ENCODE data around the gene KMT5C. TPM values are rescaled to one million over a fixed set of nuclear protein-coding genes. Genes with fewer than 3 reads are reported as not detected.

KMT5C gene
- polyA plus RNA-seq, 3 donors: 0.89 to 26.9 (median 1.5) TPM

DNA sequence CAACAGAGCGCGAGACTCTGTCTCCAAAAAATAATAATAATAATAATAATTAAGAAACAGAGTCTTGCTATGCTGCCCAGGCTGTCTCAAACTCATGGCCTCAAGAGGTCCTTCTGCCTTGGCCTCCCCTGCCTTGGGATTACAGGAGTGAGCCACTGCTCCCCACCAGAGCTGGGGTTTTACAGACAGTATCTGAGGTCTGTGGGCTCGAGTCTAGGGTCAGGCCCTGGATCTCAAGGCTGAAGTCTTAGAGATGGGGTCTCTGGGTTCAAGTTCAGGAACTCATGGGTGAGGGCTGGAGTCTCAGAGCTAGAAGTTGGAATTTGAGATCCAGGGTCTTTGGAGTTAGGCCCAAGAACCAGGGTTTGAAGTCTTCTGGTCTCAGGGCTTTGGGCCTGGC, 27.1 kb downstream of the KMT5C start:
- 80% methylated on average over 1 of the region's 3 CpGs for WGBS (ENCODE audit: insufficient coverage)
- no peaks in the 10 kb centered on the region for H3K36me3 ChIP-seq (replicated peaks in 1 of 2; ENCODE audit: control insufficient read depth in 1 of 2, insufficient read depth in 2 of 2, low read length in 2 of 2)
- H3K4me3 ChIP-seq (replicated peaks in 1 of 3; ENCODE audit: low read depth in 2 of 3, low read length in 3 of 3): no peak overlapping the region
- peaks cover 4 to 6% of the 10 kb centered on the region in 2 donors for H3K4me1 ChIP-seq (ENCODE audit: control insufficient read depth in 1 of 2, insufficient read depth in 2 of 2, low read length in 2 of 2)
- H3K79me2 ChIP-seq (ENCODE audit: insufficient read depth, low read length): no peaks in the 10 kb centered on the region
- peaks cover 28 to 38% of the 10 kb centered on the region in 2 donors for H3K27me3 ChIP-seq (ENCODE audit: control insufficient read depth in 2 of 2, insufficient read depth in 2 of 2, low read length in 2 of 2)
- no peak overlapping the region for H3K27ac Mint-ChIP-seq
- H3K9ac ChIP-seq (ENCODE audit: insufficient read depth, low read length, poor library complexity, severe bottlenecking): no peak overlapping the region
- intact Hi-C loops (cut with micrococcal nuclease): no loop called here
- no peak overlapping the region for H3K4me3 Mint-ChIP-seq
- DNase-seq: no peak
- H3K9me3 ChIP-seq (replicated peaks in 1 of 2; ENCODE audit: control insufficient read depth in 1 of 2, insufficient read depth in 1 of 2, low read length in 2 of 2): peaks cover 2 to 5% of the 10 kb centered on the region in 2 donors
- H3K4me1 Mint-ChIP-seq: peaks cover 5% of the 10 kb centered on the region
- no peak overlapping the region for H2AFZ ChIP-seq (ENCODE audit: insufficient read depth, low read depth, low read length, poor library complexity, severe bottlenecking)
- H3K36me3 Mint-ChIP-seq: peaks cover 0 to 4% of the 10 kb centered on the region in 2 donors
- H3K27ac ChIP-seq (ENCODE audit: low read depth in 1 of 2, low read length in 2 of 2): no peak overlapping the region
- TF ChIP-seq, protein P1, sequence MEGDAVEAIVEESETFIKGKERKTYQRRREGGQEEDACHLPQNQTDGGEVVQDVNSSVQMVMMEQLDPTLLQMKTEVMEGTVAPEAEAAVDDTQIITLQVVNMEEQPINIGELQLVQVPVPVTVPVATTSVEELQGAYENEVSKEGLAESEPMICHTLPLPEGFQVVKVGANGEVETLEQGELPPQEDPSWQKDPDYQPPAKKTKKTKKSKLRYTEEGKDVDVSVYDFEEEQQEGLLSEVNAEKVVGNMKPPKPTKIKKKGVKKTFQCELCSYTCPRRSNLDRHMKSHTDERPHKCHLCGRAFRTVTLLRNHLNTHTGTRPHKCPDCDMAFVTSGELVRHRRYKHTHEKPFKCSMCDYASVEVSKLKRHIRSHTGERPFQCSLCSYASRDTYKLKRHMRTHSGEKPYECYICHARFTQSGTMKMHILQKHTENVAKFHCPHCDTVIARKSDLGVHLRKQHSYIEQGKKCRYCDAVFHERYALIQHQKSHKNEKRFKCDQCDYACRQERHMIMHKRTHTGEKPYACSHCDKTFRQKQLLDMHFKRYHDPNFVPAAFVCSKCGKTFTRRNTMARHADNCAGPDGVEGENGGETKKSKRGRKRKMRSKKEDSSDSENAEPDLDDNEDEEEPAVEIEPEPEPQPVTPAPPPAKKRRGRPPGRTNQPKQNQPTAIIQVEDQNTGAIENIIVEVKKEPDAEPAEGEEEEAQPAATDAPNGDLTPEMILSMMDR (IDR thresholded peaks at IDR 0.05): no peak
- H3K27me3 Mint-ChIP-seq (ENCODE audit: low read depth in 3 of 3): peaks cover 32 to 53% (median 46%) of the 10 kb centered on the region in 3 donors
- H3K4me2 ChIP-seq (replicated peaks; ENCODE audit: extremely low read depth, low read length, poor library complexity, severe bottlenecking): no peak overlapping the region
- no peaks in the 10 kb centered on the region for H4K20me1 ChIP-seq (ENCODE audit: insufficient read depth, low read length)
- peaks cover 0 to 23% (median 6%) of the 10 kb centered on the region in 7 donors for H3K9me3 Mint-ChIP-seq

- no peak for DNase-seq
- Mint-ChIP-seq H3K27me3 (ENCODE audit: low read depth in 3 of 3) (peaks cover 44 to 65% (median 58%) of the 10 kb centered on the region in 3 donors), H3K36me3 (peaks cover 0 to 4% of the 10 kb centered on the region in 2 donors), H3K4me3 (peak overlapping the region in 1 of 2 donors; percentile 75), H3K4me1 (peaks cover 5% of the 10 kb centered on the region), H3K27ac (no peak overlapping the region), H3K9me3 (peaks cover 0 to 24% (median 6%) of the 10 kb centered on the region in 7 donors)
- Histone ChIP-seq H3K27ac (ENCODE audit: low read depth in 1 of 2, low read length in 2 of 2) (no peak overlapping the region), H2AFZ (ENCODE audit: insufficient read depth, low read depth, low read length, poor library complexity, severe bottlenecking) (no peak overlapping the region), H4K20me1 (ENCODE audit: insufficient read depth, low read length) (no peaks in the 10 kb centered on the region), H3K4me3 (replicated peaks in 1 of 3; ENCODE audit: low read depth in 2 of 3, low read length in 3 of 3) (no peak overlapping the region), H3K36me3 (replicated peaks in 1 of 2; ENCODE audit: control insufficient read depth in 1 of 2, insufficient read depth in 2 of 2, low read length in 2 of 2) (no peaks in the 10 kb centered on the region), H3K9ac (ENCODE audit: insufficient read depth, low read length, poor library complexity, severe bottlenecking) (no peak overlapping the region), H3K9me3 (replicated peaks in 1 of 2; ENCODE audit: control insufficient read depth in 1 of 2, insufficient read depth in 1 of 2, low read length in 2 of 2) (peaks cover 2 to 8% of the 10 kb centered on the region in 2 donors), H3K4me1 (ENCODE audit: control insufficient read depth in 1 of 2, insufficient read depth in 2 of 2, low read length in 2 of 2) (peaks cover 4 to 6% of the 10 kb centered on the region in 2 donors), H3K79me2 (ENCODE audit: insufficient read depth, low read length) (no peaks in the 10 kb centered on the region), H3K4me2 (replicated peaks; ENCODE audit: extremely low read depth, low read length, poor library complexity, severe bottlenecking) (no peak overlapping the region), H3K27me3 (ENCODE audit: control insufficient read depth in 2 of 2, insufficient read depth in 2 of 2, low read length in 2 of 2) (peaks cover 32 to 51% of the 10 kb centered on the region in 2 donors)
- WGBS (ENCODE audit: insufficient coverage): 96% methylated on average over 16 of the region's 16 CpGs
- TF ChIP-seq, protein P1 (IDR thresholded peaks at IDR 0.05): no peak
- intact Hi-C loops (cut with micrococcal nuclease): no loop called here
These were observed 28.4 kb downstream of the KMT5C start for GRCh38 chr19:55368106-55368505.
